ENCODE data around the gene ACOX2. TPM values are rescaled to one million over a fixed set of nuclear protein-coding genes. Genes with fewer than 3 reads are reported as not detected.

ACOX2 gene
- total and polyA plus RNA-seq, 2 of the 13 experiments (the other 11 are each of a cell fraction or from before 2014, with no cell fraction given) = 42.6 to 98.5 TPM

- TF ChIP-seq ZNF577 (CRISPR knock-in tag; IDR thresholded peaks at IDR 0.05; ENCODE audit: borderline replicate concordance, low read depth) (no peak), ZNF264 (CRISPR knock-in tag; IDR thresholded peaks at IDR 0.05) (no peak), KLF15 (CRISPR knock-in tag; IDR thresholded peaks at IDR 0.05; ENCODE audit: borderline replicate concordance) (no peak), SIN3B (IDR thresholded peaks at IDR 0.05; ENCODE audit: low read length) (no peak), GLI4 (CRISPR knock-in tag; IDR thresholded peaks at IDR 0.05; ENCODE audit: borderline replicate concordance) (no peak), ZNF260 (CRISPR knock-in tag; IDR thresholded peaks at IDR 0.05; ENCODE audit: borderline replicate concordance, low read depth) (no peak), PAXIP1 (CRISPR knock-in tag; conservative IDR thresholded peaks at IDR 0.05) (peak; percentile 82), ESRRA (CRISPR knock-in tag; IDR thresholded peaks at IDR 0.05; ENCODE audit: low read depth) (no peak), ZNF407 (CRISPR knock-in tag; IDR thresholded peaks at IDR 0.05; ENCODE audit: not compliant biosample characterization) (no peak), PAF1 (CRISPR knock-in tag; IDR thresholded peaks at IDR 0.05) (no peak), ZNF331 (CRISPR knock-in tag; IDR thresholded peaks at IDR 0.05) (no peak), IKZF4 (CRISPR knock-in tag; IDR thresholded peaks at IDR 0.05; ENCODE audit: borderline replicate concordance, low read depth, not compliant biosample characterization) (no peak), ATF7 (IDR thresholded peaks at IDR 0.05) (no peak), ATF7 (CRISPR knock-in tag; IDR thresholded peaks at IDR 0.05) (no peak), ARNT (IDR thresholded peaks at IDR 0.05) (no peak), YEATS2 (CRISPR knock-in tag; IDR thresholded peaks at IDR 0.05; ENCODE audit: borderline replicate concordance) (no peak)
- TF ChIP-seq, protein P1, sequence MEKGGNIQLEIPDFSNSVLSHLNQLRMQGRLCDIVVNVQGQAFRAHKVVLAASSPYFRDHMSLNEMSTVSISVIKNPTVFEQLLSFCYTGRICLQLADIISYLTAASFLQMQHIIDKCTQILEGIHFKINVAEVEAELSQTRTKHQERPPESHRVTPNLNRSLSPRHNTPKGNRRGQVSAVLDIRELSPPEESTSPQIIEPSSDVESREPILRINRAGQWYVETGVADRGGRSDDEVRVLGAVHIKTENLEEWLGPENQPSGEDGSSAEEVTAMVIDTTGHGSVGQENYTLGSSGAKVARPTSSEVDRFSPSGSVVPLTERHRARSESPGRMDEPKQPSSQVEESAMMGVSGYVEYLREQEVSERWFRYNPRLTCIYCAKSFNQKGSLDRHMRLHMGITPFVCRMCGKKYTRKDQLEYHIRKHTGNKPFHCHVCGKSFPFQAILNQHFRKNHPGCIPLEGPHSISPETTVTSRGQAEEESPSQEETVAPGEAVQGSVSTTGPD (CRISPR knock-in tag; IDR thresholded peaks at IDR 0.05) = no peak
These were observed 14.1 kb downstream of the ACOX2 start (continued) for GRCh38 chr3:58522759-58523425.
